ENCODE data around the gene MARCHF3.

- no peak for TF ChIP-seq CTCF (IDR thresholded peaks at IDR 0.05)
- TF ChIP-seq POLR2A (IDR thresholded peaks at IDR 0.05): no peak
Measured at GRCh38 chr5:126927429-126927828, 102.9 kb downstream of the MARCHF3 start.

All from right lobe of liver (tissue), 4 donors.